Naive thymus-derived CD4-positive, alpha-beta T cell (primary cell): Measurements from ENCODE around the gene IFI27. TPM values are rescaled to one million over a fixed set of nuclear protein-coding genes. Genes with fewer than 3 reads are reported as not detected.

ENCODE experiments used
- ATAC-seq: fragments of 150-1000 bp; cut with Tn5 transposase; 2 replicates; pipeline ENCODE4 v1.10.0; 2021; ENCODE audit warnings: mild to moderate bottlenecking, moderate library complexity
- CTCF ChIA-PET: fragments of 350-600 bp; sonication (Branson Sonifier 250); formaldehyde crosslinking; loops from one replicate; lab custom pipeline; 2021; ENCODE audit warnings: antibody characterized with exemption; lab: Charles Lee
- POLR2A ChIA-PET: fragments of 350-600 bp; sonication (Branson Sonifier 250); formaldehyde crosslinking; loops from one replicate; lab custom pipeline; 2021; ENCODE audit warnings: antibody characterized with exemption, inconsistent platforms; lab: Charles Lee
- DNase-seq, 9 donors: peaks; one replicate each; pipeline versions ENCODE4 v3.0.0 to v3.0.0-alpha.2; 2020 to 2022; ENCODE audit warnings: mixed read lengths in 1 of 9
- H3K27ac ChIP-seq: one replicate; pipeline ENCODE4 v1.7.0; 2013; ENCODE audit warnings: mild to moderate bottlenecking, low read depth, low read length, moderate library complexity
- H3K27me3 ChIP-seq, 2 donors: one replicate each; pipeline ENCODE4 v1.7.0; 2013; ENCODE audit warnings: low read length in 2 of 2, mild to moderate bottlenecking in 2 of 2, moderate library complexity in 2 of 2; ENCODE audit not compliant: control insufficient read depth in 2 of 2, insufficient read depth in 2 of 2
- H3K36me3 ChIP-seq, 3 experiments: 1 replicate in 2 of 3; 2 replicates in 1 of 3; pipeline ENCODE4 v1.7.0; 2013; ENCODE audit warnings: low read length in 3 of 3, mild to moderate bottlenecking in 3 of 3, moderate library complexity in 1 of 3; ENCODE audit not compliant: insufficient read depth in 3 of 3, control insufficient read depth in 2 of 3
- H3K4me1 ChIP-seq, 2 donors: one replicate each; pipeline ENCODE4 v1.7.0; 2013; ENCODE audit warnings: low read length in 2 of 2, mild to moderate bottlenecking in 2 of 2, moderate library complexity in 1 of 2; ENCODE audit not compliant: control insufficient read depth in 2 of 2, insufficient read depth in 2 of 2
- H3K4me3 ChIP-seq: 2 replicates; pipeline ENCODE4 v1.7.0; 2013; ENCODE audit warnings: mild to moderate bottlenecking, low read length
- H3K9me3 ChIP-seq, 3 experiments: 1 replicate in 2 of 3; 2 replicates in 1 of 3; pipeline ENCODE4 v1.7.0; 2013; ENCODE audit warnings: low read length in 3 of 3; ENCODE audit not compliant: control insufficient read depth in 2 of 3
- H3K27ac Mint-ChIP-seq, 9 donors: one replicate each; pipeline ENCODE4 v1.8.0; 2020 to 2022; ENCODE audit warnings: mixed read lengths in 9 of 9, mild to moderate bottlenecking in 8 of 9, moderate library complexity in 5 of 9, inconsistent platforms in 2 of 9
- H3K27me3 Mint-ChIP-seq, 5 donors: one replicate each; pipeline ENCODE4 v1.8.0; 2021 to 2022; ENCODE audit warnings: mixed read lengths in 5 of 5, mild to moderate bottlenecking in 1 of 5
- H3K36me3 Mint-ChIP-seq, 5 donors: one replicate each; pipeline ENCODE4 v1.8.0; 2020 to 2022; ENCODE audit warnings: mixed read lengths in 5 of 5, mild to moderate bottlenecking in 3 of 5, inconsistent platforms in 1 of 5
- H3K4me1 Mint-ChIP-seq, 7 donors: one replicate each; pipeline ENCODE4 v1.8.0; 2020 to 2022; ENCODE audit warnings: mixed read lengths in 7 of 7, mild to moderate bottlenecking in 3 of 7, inconsistent platforms in 1 of 7
- H3K4me3 Mint-ChIP-seq, 10 donors: one replicate each; pipeline ENCODE4 v1.8.0; 2020 to 2022; ENCODE audit warnings: mild to moderate bottlenecking in 10 of 10, mixed read lengths in 10 of 10, moderate library complexity in 6 of 10, inconsistent platforms in 2 of 10
- H3K9me3 Mint-ChIP-seq, 11 donors: one replicate each; pipeline ENCODE4 v1.8.0; 2020 to 2022; ENCODE audit warnings: mixed read lengths in 11 of 11, mild to moderate bottlenecking in 4 of 11, inconsistent platforms in 1 of 11, moderate library complexity in 1 of 11
- intact Hi-C, 2 donors: fragments of 100-400 bp; cut with micrococcal nuclease; formaldehyde crosslinking; loops; one replicate each; pipeline ENCODE4 v1.15.1; 2023
- polyA plus RNA-seq, 2 donors: library from polyadenylated mRNA; unstranded; fragments of 300-500 nt; fragmentation: Illumina TruSeq; gene quantifications; one replicate each; pipeline ENCODE4 v1.2.3, GENCODE V29; 2021
- total RNA-seq, 6 experiments: library from RNA in 5 of 6; stranded (reverse) in 5 of 6; gene quantifications; 1 replicate in 5 of 6; 2 replicates in 1 of 6; pipeline ENCODE4 v1.2.3 and lab custom pipeline; 2021 to 2026

The IFI27 gene
- total and polyA plus RNA-seq, 7 experiments from 2014 or later, result 0.74 to 221 (median 1.9) TPM; not detected in 3

GRCh38 chr14:94121485-94121884, 10.9 kb downstream of the IFI27 start:
- Histone ChIP-seq H3K27ac (no peak overlapping the region), H3K36me3 (no peaks in the 10 kb centered on the region), H3K4me3 (no peak overlapping the region), H3K27me3 (no peaks in the 10 kb centered on the region), H3K4me1 (no peaks in the 10 kb centered on the region), H3K9me3 (peaks cover 0 to 24% (median 5%) of the 10 kb centered on the region in 3 experiments)
- Mint-ChIP-seq H3K27me3 (peaks cover 17 to 27% (median 20%) of the 10 kb centered on the region in 5 donors), H3K27ac (no peak overlapping the region), H3K4me1 (peaks cover 0 to 4% (median 0%) of the 10 kb centered on the region in 7 donors), H3K4me3 (no peak overlapping the region), H3K36me3 (peaks cover 0 to 17% (median 10%) of the 10 kb centered on the region in 5 donors), H3K9me3 (peaks cover 5 to 42% (median 23%) of the 10 kb centered on the region in 11 donors)
- ATAC-seq, result no peak
- intact Hi-C loops, result no loop called here
- POLR2A ChIA-PET, result no interaction called here
- CTCF ChIA-PET, result interaction anchor here (1.3 kb wide), 1 partner anchor 11 kb away, joined by 3 read pairs; no protein-coding TSS in a partner anchor
- DNase-seq, result peak in 1 of 9 donors; percentile 12

- Mint-ChIP-seq H3K36me3 (peaks cover 0 to 17% (median 10%) of the 10 kb centered on the region in 5 donors), H3K9me3 (peaks cover 5 to 42% (median 23%) of the 10 kb centered on the region in 11 donors), H3K4me1 (peaks cover 0 to 4% (median 0%) of the 10 kb centered on the region in 7 donors), H3K27me3 (peaks cover 9 to 19% (median 15%) of the 10 kb centered on the region in 5 donors), H3K27ac (no peak overlapping the region), H3K4me3 (no peak overlapping the region)
- Histone ChIP-seq H3K27me3 (no peaks in the 10 kb centered on the region), H3K36me3 (no peaks in the 10 kb centered on the region), H3K9me3 (peaks cover 0 to 24% (median 5%) of the 10 kb centered on the region in 3 experiments), H3K4me1 (no peaks in the 10 kb centered on the region), H3K27ac (no peak overlapping the region), H3K4me3 (no peak overlapping the region)
- DNase-seq (peak in 1 of 9 donors; percentile 8), ATAC-seq (no peak)
- intact Hi-C loops, result no loop called here
- POLR2A ChIA-PET, result no interaction called here
- CTCF ChIA-PET, result interaction anchor here (1.3 kb wide), 1 partner anchor 10 kb away, joined by 3 read pairs; no protein-coding TSS in a partner anchor
These were observed 11.9 kb downstream of the IFI27 start for GRCh38 chr14:94122438-94122837.

GRCh38 chr14:94123296-94123695, 12.8 kb downstream of the IFI27 start:
- H3K4me3 Mint-ChIP-seq, result no peak overlapping the region

GRCh38 chr14:94123868-94124267, 13.3 kb downstream of the IFI27 start:
- ATAC-seq (no peak), DNase-seq (no peak)
- peaks cover 0 to 24% (median 5%) of the 10 kb centered on the region in 3 experiments for H3K9me3 ChIP-seq
- H3K27ac ChIP-seq, result no peak overlapping the region
- H3K4me3 ChIP-seq, result no peak overlapping the region
- ChIA-PET POLR2A (no interaction called here), CTCF (interaction anchor here (0.6 kb wide), 1 partner anchor 19 kb away, joined by 3 read pairs; no protein-coding TSS in a partner anchor)
- peaks cover 2 to 9% of the 10 kb centered on the region in 2 donors for H3K4me1 ChIP-seq
- H3K36me3 ChIP-seq, result no peaks in the 10 kb centered on the region
- H3K4me1 Mint-ChIP-seq, result peaks cover 5 to 11% (median 5%) of the 10 kb centered on the region in 7 donors
- peaks cover 0 to 17% (median 10%) of the 10 kb centered on the region in 5 donors for H3K36me3 Mint-ChIP-seq
- no peaks in the 10 kb centered on the region for H3K27me3 ChIP-seq
- intact Hi-C loops, result no loop called here
- peaks cover 6 to 14% (median 9%) of the 10 kb centered on the region in 5 donors for H3K27me3 Mint-ChIP-seq
- H3K4me3 Mint-ChIP-seq, result no peak overlapping the region
- H3K9me3 Mint-ChIP-seq, result peaks cover 5 to 42% (median 23%) of the 10 kb centered on the region in 11 donors
- H3K27ac Mint-ChIP-seq, result no peak overlapping the region

More at GRCh38 chr14:94123296-94123695, 12.8 kb downstream of the IFI27 start:
- Histone ChIP-seq H3K4me3 (no peak overlapping the region), H3K27me3 (no peaks in the 10 kb centered on the region), H3K27ac (no peak overlapping the region), H3K4me1 (peaks cover 0 to 4% of the 10 kb centered on the region in 2 donors), H3K9me3 (peaks cover 0 to 24% (median 5%) of the 10 kb centered on the region in 3 experiments), H3K36me3 (no peaks in the 10 kb centered on the region)
- Mint-ChIP-seq H3K27me3 (peaks cover 6 to 14% (median 9%) of the 10 kb centered on the region in 5 donors), H3K4me1 (peaks cover 0 to 6% (median 0%) of the 10 kb centered on the region in 7 donors), H3K9me3 (peaks cover 5 to 42% (median 23%) of the 10 kb centered on the region in 11 donors), H3K36me3 (peaks cover 0 to 17% (median 10%) of the 10 kb centered on the region in 5 donors), H3K27ac (no peak overlapping the region)
- intact Hi-C loops, result no loop called here
- ATAC-seq (no peak), DNase-seq (no peak)
- ChIA-PET POLR2A (no interaction called here), CTCF (no interaction called here)

GRCh38 chr14:94124582-94125377, 14.2 kb downstream of the IFI27 start:
- CTCF ChIA-PET, result interaction anchor here (0.6 kb wide), 1 partner anchor 18 kb away, joined by 3 read pairs; no protein-coding TSS in a partner anchor
- Mint-ChIP-seq H3K27ac (peak overlapping the region in 2 of 9 donors; percentile 47 to 67), H3K36me3 (peaks cover 0 to 14% (median 10%) of the 10 kb centered on the region in 5 donors), H3K27me3 (peaks cover 0 to 12% (median 9%) of the 10 kb centered on the region in 5 donors), H3K9me3 (peaks cover 1 to 37% (median 18%) of the 10 kb centered on the region in 11 donors), H3K4me3 (no peak overlapping the region), H3K4me1 (peaks cover 9 to 18% (median 11%) of the 10 kb centered on the region in 7 donors)
- Histone ChIP-seq H3K36me3 (no peaks in the 10 kb centered on the region), H3K9me3 (peaks cover 0 to 16% (median 2%) of the 10 kb centered on the region in 3 experiments), H3K27me3 (no peaks in the 10 kb centered on the region), H3K4me3 (no peak overlapping the region), H3K4me1 (peaks cover 5 to 14% of the 10 kb centered on the region in 2 donors), H3K27ac (no peak overlapping the region)
- intact Hi-C loops, result loop anchor here in 1 of 2 donors (5.0 kb wide), 1 partner anchor 1012 kb away; no protein-coding TSS in a partner anchor
- ATAC-seq (no peak), DNase-seq (no peak)
- POLR2A ChIA-PET, result no interaction called here

GRCh38 chr14:94125659-94126418, 15.3 kb downstream of the IFI27 start:
- Histone ChIP-seq H3K4me1 (peaks cover 12 to 21% of the 10 kb centered on the region in 2 donors), H3K27me3 (no peaks in the 10 kb centered on the region), H3K4me3 (no peak overlapping the region), H3K27ac (no peak overlapping the region), H3K36me3 (no peaks in the 10 kb centered on the region), H3K9me3 (peaks cover 0 to 5% (median 0%) of the 10 kb centered on the region in 3 experiments)
- H3K9me3 Mint-ChIP-seq, result peaks cover 0 to 27% (median 8%) of the 10 kb centered on the region in 11 donors
- peaks cover 0 to 11% (median 7%) of the 10 kb centered on the region in 5 donors for H3K36me3 Mint-ChIP-seq
- ATAC-seq (no peak), DNase-seq (no peak)
- peak overlapping the region in 2 of 9 donors; percentile 11 to 28 for H3K27ac Mint-ChIP-seq
- H3K4me3 Mint-ChIP-seq, result no peak overlapping the region
- H3K4me1 Mint-ChIP-seq, result peaks cover 16 to 24% (median 18%) of the 10 kb centered on the region in 7 donors
- ChIA-PET CTCF (no interaction called here), POLR2A (interaction anchor here (0.6 kb wide), 1 partner anchor 42 kb away, joined by 3 read pairs; no protein-coding TSS in a partner anchor)
- intact Hi-C loops, result loop anchor here in 1 of 2 donors (5.0 kb wide), 1 partner anchor 1014 kb away; no protein-coding TSS in a partner anchor
- H3K27me3 Mint-ChIP-seq, result peaks cover 0 to 14% (median 4%) of the 10 kb centered on the region in 5 donors
